ENCODE measurements around the gene C12orf43.
A peak's percentile ranks its signal among the peaks of the same experiment; 100 is the strongest.

The C12orf43 gene

DNA sequence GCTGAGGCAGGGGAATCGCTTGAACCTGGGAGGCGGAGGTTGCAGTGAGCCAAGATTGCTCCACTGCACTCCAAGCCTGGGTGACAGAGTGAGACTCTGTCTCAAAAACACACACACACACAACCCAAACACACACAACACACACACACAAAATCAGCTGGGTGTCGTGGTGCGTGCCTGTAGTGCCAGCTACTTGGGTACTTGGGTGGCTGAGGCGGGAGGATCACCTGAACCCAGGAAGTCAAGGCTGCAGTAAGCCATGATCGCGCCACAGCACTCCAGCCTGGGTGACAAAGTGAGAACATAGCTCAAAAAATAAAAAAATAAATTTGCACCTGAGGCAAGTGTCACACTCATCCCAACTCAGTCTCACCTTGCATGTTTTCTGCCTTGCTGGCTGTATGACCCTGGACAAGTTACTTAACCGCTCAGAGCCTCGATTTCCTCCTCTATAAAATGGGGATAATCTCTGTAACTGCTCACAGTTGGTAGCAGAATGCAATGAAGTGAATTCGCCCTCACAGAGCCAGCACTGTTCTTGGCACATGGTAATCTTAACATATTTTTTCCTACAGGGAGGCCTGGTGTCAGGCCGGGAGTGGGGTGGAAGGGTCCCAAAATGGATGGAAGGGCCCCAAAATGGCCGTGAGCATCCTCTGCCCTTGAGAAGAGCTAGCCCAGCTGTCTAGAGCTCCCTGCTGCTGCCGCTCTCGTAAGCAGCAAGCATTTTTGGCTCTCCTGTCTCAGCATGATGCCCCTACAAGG is 38.6 kb downstream of the C12orf43 start:
- no peak for DNase-seq

- DNase-seq = no peak
Observed at GRCh38 chr12:120972870-120973543, 43.3 kb downstream of the C12orf43 start.

- peak; percentile 92 for DNase-seq
Observed at GRCh38 chr12:120971299-120972180, 44.7 kb downstream of the C12orf43 start.

DNA sequence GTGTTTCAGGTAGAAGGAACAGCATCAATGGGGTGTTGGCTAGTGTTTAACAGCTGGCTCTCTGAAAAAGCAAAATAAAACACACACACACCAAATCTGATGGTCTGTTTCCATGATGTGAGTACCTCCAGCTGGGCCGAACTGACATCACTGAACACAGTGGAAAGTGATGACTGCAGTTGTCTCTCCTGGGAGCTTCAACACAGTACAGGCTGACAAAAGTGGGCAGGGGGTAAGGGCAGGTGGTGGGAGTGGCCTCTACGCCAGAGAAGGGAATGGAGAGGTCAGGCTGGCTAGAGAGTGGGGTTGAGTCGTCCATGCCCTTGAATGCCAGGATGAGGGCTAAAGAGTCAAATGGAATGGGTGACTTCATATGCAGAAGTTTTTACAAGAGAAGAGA is 46.0 kb downstream of the C12orf43 start:
- no peak for DNase-seq

DNA sequence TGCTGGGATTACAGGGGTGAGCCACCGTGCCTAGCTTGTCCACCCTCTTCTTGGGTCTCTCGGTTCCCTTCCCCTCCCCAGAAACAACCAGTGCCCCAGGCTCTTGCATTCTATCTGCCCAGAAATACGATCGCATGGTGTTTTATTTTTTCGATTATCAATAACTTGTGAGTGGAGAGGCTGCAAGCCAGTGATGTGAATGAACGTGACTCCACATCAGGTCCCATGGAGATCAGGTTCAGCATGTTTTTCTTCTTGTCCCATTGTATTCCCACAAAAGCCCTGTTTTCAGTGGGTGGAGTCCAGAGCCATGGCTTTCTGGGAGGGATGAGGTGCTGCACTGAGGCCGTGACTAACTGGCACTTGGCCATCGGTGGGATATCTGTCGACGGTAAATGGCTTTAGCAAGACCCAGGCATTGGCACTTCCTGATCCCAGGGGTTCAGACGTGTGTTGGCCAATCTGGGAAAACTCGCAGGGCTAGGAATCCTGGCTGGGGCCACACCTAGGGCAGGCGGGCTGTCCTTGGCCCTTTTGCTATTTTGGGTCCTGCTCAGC is 50.7 kb downstream of the C12orf43 start:
- DNase-seq = no peak

GRCh38 chr12:120964298-120964697 is 52.0 kb downstream of the C12orf43 start:
- DNase-seq = no peak

GRCh38 chr12:120962532-120963020 is 53.7 kb downstream of the C12orf43 start:
- no peak for DNase-seq

- peak; percentile 41 for DNase-seq
Observed at GRCh38 chr12:120961604-120962531, 54.4 kb downstream of the C12orf43 start.

- no peak for DNase-seq
Observed at GRCh38 chr12:120960657-120961056, 55.6 kb downstream of the C12orf43 start.

- DNase-seq = peak; percentile 62
Observed at GRCh38 chr12:120959111-120959878, 57.0 kb downstream of the C12orf43 start.

GRCh38 chr12:120956579-120957300 is 59.5 kb downstream of the C12orf43 start:
- DNase-seq = no peak

DNA sequence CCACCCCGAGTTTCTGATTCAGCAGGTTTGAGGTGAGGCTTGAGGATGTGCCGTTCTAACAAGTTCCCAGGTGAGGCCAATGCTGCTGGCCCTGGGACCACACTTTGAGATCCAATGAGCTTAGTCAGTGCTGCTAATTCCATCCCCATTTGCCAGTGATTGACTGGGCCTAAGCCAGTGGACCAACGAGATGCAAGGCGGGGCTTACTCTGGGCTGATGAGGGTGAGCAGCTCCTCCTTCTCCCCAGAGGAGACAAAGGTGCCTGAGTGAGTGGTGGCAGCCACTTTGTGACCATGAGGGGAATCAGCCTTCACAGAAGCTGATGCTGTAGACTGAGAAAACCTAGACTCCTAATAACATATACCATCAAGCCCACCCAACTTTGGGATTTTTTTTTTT is 61.1 kb downstream of the C12orf43 start:
- no peak for DNase-seq

DNA sequence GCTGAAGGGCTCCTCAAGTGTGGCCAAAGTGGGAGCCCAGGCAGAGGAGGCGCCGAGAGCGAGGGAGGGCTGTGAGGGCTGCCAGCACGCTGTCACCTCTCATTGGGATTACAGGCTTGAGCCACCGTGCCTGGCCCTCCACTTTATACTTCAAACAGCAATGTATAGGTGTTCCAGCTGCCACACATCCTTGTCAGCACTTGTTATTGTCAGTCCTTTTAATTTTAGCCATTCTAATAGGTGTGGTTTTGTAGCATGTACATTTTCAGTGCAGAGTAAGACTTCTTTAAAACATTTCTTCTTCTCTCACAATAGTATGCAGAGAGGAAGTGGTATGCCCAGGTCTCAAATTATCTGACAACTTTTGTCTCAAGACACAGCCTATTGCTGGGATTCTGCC is 65.5 kb downstream of the C12orf43 start:
- DNase-seq = no peak

Data from hematopoietic multipotent progenitor cell treated with erythropoietin and hydrocortisone succinate and interleukin-3 and kit ligand, for 6 days (in vitro differentiated cells).